ENCODE results near the gene WDR5. TPM values are rescaled to one million over a fixed set of nuclear protein-coding genes. Genes with fewer than 3 reads are reported as not detected.

The WDR5 gene
- total RNA-seq, 2 donors from 2014 or later = 16.0 to 20.3 TPM

- ATAC-seq (no peak), DNase-seq (no peak)
- intact Hi-C loops (cut with DNase I) = no loop called here
Observed at GRCh38 chr9:134191455-134192209, 55.8 kb downstream of the WDR5 start.

- DNase-seq = peak; percentile 10
- no peak for ATAC-seq
- intact Hi-C loops (cut with DNase I) = no loop called here
Observed at GRCh38 chr9:134192311-134192950, 56.5 kb downstream of the WDR5 start.

- DNase-seq = peak; percentile 8
Observed at GRCh38 chr9:134192951-134193731, 57.3 kb downstream of the WDR5 start.

GRCh38 chr9:134193912-134194535 is 58.1 kb downstream of the WDR5 start:
- intact Hi-C loops (cut with DNase I) = no loop called here
- peak; percentile 10 for DNase-seq
- no peak for ATAC-seq

More at GRCh38 chr9:134192951-134193731, 57.3 kb downstream of the WDR5 start:
- intact Hi-C loops (cut with DNase I) = no loop called here
- ATAC-seq = no peak

GRCh38 chr9:134195558-134195957 is 59.7 kb downstream of the WDR5 start:
- intact Hi-C loops (cut with DNase I) = no loop called here
- DNase-seq (no peak), ATAC-seq (no peak)

GRCh38 chr9:134196911-134197310 is 61.0 kb downstream of the WDR5 start:
- ATAC-seq (no peak), DNase-seq (no peak)
- intact Hi-C loops (cut with DNase I) = no loop called here

- no peak for ATAC-seq
- intact Hi-C loops (cut with DNase I) = no loop called here
- DNase-seq = no peak
Observed at GRCh38 chr9:134198791-134199190, 62.9 kb downstream of the WDR5 start.

GRCh38 chr9:134200730-134201129 is 64.8 kb downstream of the WDR5 start:
- no peak for DNase-seq
- intact Hi-C loops (cut with DNase I) = loop anchor here in 1 of 2 donors (10.0 kb wide), 1 partner anchor 124 kb away; the partner anchor contains the start of gene RXRA
- ATAC-seq = no peak

GRCh38 chr9:134203224-134203623 is 67.3 kb downstream of the WDR5 start:
- intact Hi-C loops (cut with DNase I) = loop anchor here in 1 of 2 donors (10.0 kb wide), 1 partner anchor 122 kb away; the partner anchor contains the start of gene RXRA
- DNase-seq (no peak), ATAC-seq (no peak)

GRCh38 chr9:134204041-134204440 is 68.2 kb downstream of the WDR5 start:
- no peak for ATAC-seq
- intact Hi-C loops (cut with DNase I) = loop anchor here in 1 of 2 donors (10.0 kb wide), 1 partner anchor 121 kb away; the partner anchor contains the start of gene RXRA
- DNase-seq = no peak

- ATAC-seq = no peak
- DNase-seq = peak; percentile 38
- intact Hi-C loops (cut with DNase I) = loop anchor here in 1 of 2 donors (10.0 kb wide), 1 partner anchor 120 kb away; the partner anchor contains the start of gene RXRA
Observed at GRCh38 chr9:134204991-134205578, 69.2 kb downstream of the WDR5 start.

- ATAC-seq (peak; percentile 36 to 69), DNase-seq (peak; percentile 83)
- intact Hi-C loops (cut with DNase I) = loop anchor here in 1 of 2 donors (10.0 kb wide), 1 partner anchor 119 kb away; the partner anchor contains the start of gene RXRA
Observed at GRCh38 chr9:134205672-134206310, 69.9 kb downstream of the WDR5 start.

GRCh38 chr9:134206311-134207300 is 70.7 kb downstream of the WDR5 start:
- ATAC-seq = no peak
- intact Hi-C loops (cut with DNase I) = loop anchor here in 1 of 2 donors (10.0 kb wide), 1 partner anchor 118 kb away; the partner anchor contains the start of gene RXRA
- peak; percentile 20 for DNase-seq

- intact Hi-C loops (cut with DNase I) = loop anchor here in 1 of 2 donors (10.0 kb wide), 1 partner anchor 116 kb away; the partner anchor contains the start of gene RXRA
- peak; percentile 24 to 59 for ATAC-seq
Observed at GRCh38 chr9:134208310-134208841, 72.5 kb downstream of the WDR5 start.

GRCh38 chr9:134208981-134209725 is 73.3 kb downstream of the WDR5 start:
- DNase-seq (peak; percentile 15), ATAC-seq (no peak)
- intact Hi-C loops (cut with DNase I) = loop anchor here in 1 of 2 donors (10.0 kb wide), 1 partner anchor 116 kb away; the partner anchor contains the start of gene RXRA

More at GRCh38 chr9:134208310-134208841, 72.5 kb downstream of the WDR5 start:
- peak; percentile 78 for DNase-seq

Data from left cardiac atrium (tissue), 4 donors.